Peyer's patch (tissue), 4 donors: Measurements from ENCODE around the gene POGK. TPM values are rescaled to one million over a fixed set of nuclear protein-coding genes. Genes with fewer than 3 reads are reported as not detected.

Experiments used
- DNase-seq, 3 donors: peaks; one replicate each; pipeline ENCODE4 v3.0.0-alpha.2; 2017 to 2019
- H3K27ac ChIP-seq, 4 donors: fragments of 200-600 bp; sonication (generic); one replicate each; pipeline ENCODE4 v1.5.1; 2016 to 2019
- H3K27me3 ChIP-seq, 2 donors: fragments of 200-600 bp; sonication (generic); one replicate each; pipeline ENCODE4 v1.5.1; 2019
- H3K36me3 ChIP-seq, 3 donors: fragments of 200-600 bp; sonication (generic); one replicate each; pipeline ENCODE4 v1.5.1; 2016 to 2019
- H3K4me1 ChIP-seq, 4 donors: fragments of 200-600 bp; sonication (generic); one replicate each; pipeline ENCODE4 v1.5.1; 2016 to 2019
- H3K4me3 ChIP-seq, 4 donors: fragments of 200-600 bp; sonication (generic); 1 replicate in 3 of 4; 2 replicates in 1 of 4; pipeline ENCODE4 v1.5.1; 2016 to 2019; ENCODE audit warnings: mild to moderate bottlenecking in 1 of 4
- H3K9me3 ChIP-seq, 4 donors: fragments of 200-600 bp; sonication (generic); one replicate each; pipeline ENCODE4 v1.5.1; 2016 to 2019; ENCODE audit warnings: mild to moderate bottlenecking in 1 of 4
- POLR2A ChIP-seq, 2 donors: fragments of 450-650 bp; IDR thresholded peaks; one replicate each; pipeline ENCODE4 v1.5.1; 2017; ENCODE audit warnings: antibody characterized with exemption in 2 of 2, mild to moderate bottlenecking in 2 of 2, moderate library complexity in 2 of 2
- total RNA-seq, 4 donors: library from RNA; depleted of rRNA; stranded (reverse); fragments of >200 nt; gene quantifications; one replicate each; pipeline ENCODE4 v1.1.0, GENCODE V29; 2016
- TF ChIP-seq, protein P1 (sequence below), 6 experiments: fragments of 450-650 bp in 4 of 6; fragments of 200-600 bp in 2 of 6; sonication (generic) in 1 of 6; IDR thresholded peaks; one replicate each; pipeline ENCODE4 v1.5.1; 2017 to 2019; ENCODE audit warnings: antibody characterized with exemption in 6 of 6, mild to moderate bottlenecking in 3 of 6, moderate library complexity in 1 of 6

POGK gene
- total RNA-seq, 4 donors from 2014 or later = 14.7 to 40.4 (median 25.0) TPM

DNA sequence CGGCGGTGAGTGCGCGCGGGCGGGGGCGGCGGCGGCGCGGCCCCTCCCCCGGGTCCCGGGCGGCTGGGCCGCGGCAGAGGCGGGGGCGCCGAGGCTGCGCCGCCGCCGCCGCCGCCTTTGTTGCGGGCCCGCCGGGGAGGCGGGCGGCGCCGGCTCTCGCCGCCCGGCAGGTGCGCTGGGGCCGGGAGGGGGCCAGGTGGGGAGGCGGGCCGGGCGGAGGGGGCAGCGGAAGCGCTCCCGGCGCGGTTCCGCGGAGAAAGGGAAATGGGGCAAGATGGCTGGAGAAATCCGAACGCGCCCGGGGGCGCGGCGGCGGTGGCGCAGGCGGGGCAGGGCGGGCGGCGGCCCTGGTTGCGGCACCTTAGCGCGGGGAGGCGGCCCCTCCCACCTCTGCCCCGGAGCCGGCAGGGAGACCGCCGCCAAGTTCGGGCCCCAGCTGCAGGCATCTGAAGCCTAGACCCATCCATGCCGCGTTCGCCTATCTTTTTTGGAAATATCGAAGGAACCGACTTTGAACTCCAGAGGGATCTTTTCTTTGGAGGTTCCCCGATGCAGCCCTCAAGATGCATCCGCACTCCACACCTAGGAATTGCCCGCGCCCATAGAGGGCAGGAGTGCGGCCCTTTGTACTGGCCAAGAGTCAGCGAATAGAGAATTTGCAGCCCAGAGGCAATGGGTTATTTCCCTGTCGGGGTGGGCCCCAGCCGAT is 479 bp downstream of the POGK start:
- H3K27ac ChIP-seq = peak overlapping the region; percentile 84 to 91 (median 88)
- DNase-seq = peak; percentile 42 to 81 (median 79)
- peaks cover 0 to 51% (median 8%) of the 10 kb centered on the region in 4 donors for H3K4me1 ChIP-seq
- H3K4me3 ChIP-seq = peak overlapping the region; percentile 42 to 88 (median 60)
- H3K36me3 ChIP-seq = peaks cover 0 to 38% (median 0%) of the 10 kb centered on the region in 3 donors
- no peaks in the 10 kb centered on the region for H3K9me3 ChIP-seq
- no peak for TF ChIP-seq POLR2A (IDR thresholded peaks at IDR 0.05)
- TF ChIP-seq, protein P1, sequence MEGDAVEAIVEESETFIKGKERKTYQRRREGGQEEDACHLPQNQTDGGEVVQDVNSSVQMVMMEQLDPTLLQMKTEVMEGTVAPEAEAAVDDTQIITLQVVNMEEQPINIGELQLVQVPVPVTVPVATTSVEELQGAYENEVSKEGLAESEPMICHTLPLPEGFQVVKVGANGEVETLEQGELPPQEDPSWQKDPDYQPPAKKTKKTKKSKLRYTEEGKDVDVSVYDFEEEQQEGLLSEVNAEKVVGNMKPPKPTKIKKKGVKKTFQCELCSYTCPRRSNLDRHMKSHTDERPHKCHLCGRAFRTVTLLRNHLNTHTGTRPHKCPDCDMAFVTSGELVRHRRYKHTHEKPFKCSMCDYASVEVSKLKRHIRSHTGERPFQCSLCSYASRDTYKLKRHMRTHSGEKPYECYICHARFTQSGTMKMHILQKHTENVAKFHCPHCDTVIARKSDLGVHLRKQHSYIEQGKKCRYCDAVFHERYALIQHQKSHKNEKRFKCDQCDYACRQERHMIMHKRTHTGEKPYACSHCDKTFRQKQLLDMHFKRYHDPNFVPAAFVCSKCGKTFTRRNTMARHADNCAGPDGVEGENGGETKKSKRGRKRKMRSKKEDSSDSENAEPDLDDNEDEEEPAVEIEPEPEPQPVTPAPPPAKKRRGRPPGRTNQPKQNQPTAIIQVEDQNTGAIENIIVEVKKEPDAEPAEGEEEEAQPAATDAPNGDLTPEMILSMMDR (IDR thresholded peaks at IDR 0.05) = peak in 2 of 6 experiments; percentile 11 to 22
- H3K27me3 ChIP-seq = no peaks in the 10 kb centered on the region

DNA sequence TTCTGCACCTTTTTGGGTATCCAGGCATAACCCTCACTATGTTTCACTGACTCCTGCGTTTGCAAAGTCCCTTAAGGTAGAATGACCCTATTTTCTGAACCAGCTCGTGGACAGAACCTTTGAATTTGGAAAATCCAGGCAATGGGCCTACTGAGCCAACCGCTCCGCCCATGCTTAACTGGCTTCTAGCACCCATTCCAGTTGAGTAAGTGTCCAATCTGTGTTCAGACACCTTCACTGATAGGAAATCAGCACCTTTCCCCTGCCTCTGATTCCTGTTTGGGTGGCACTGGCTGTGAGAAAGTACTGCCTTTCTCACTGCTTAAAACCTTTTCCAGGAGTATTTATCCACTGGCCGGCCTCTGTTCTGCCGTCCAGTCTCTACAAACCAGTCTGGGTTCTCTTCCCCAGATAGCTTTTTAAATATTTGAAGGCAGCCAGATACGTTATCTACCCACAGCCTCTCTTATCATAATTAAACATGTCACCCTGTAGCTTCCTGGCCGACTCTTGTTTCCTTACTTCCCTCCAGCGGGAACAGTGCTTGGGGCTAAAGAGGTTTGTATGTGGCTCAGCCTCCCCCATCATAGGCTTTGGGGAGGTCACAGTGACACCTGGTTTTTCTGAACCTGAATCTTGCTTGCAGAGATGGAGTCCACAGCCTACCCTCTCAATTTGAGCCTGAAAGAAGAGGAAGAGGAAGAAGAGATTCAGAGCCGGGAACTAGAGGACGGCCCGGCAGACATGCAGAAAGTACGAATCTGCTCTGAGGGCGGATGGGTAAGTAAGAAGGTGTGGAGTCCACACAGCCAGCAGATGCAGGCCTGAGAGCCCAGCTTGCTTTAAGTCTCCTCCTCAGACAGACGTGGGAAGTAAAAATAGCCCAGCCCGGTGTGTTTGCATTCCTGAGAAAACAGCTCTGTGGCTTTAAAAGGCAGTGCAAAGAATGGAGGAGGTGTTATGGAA is 1.3 kb downstream of the POGK start:
- Histone ChIP-seq H3K4me3 (peak overlapping the region; percentile 42 to 88 (median 60)), H3K9me3 (no peaks in the 10 kb centered on the region), H3K4me1 (peaks cover 0 to 51% (median 8%) of the 10 kb centered on the region in 4 donors), H3K27me3 (no peaks in the 10 kb centered on the region), H3K36me3 (peaks cover 0 to 43% (median 0%) of the 10 kb centered on the region in 3 donors), H3K27ac (peak overlapping the region; percentile 66 to 91 (median 88))
- no peak for DNase-seq
- TF ChIP-seq, protein P1 (IDR thresholded peaks at IDR 0.05) = no peak
- no peak for TF ChIP-seq POLR2A (IDR thresholded peaks at IDR 0.05)

DNA sequence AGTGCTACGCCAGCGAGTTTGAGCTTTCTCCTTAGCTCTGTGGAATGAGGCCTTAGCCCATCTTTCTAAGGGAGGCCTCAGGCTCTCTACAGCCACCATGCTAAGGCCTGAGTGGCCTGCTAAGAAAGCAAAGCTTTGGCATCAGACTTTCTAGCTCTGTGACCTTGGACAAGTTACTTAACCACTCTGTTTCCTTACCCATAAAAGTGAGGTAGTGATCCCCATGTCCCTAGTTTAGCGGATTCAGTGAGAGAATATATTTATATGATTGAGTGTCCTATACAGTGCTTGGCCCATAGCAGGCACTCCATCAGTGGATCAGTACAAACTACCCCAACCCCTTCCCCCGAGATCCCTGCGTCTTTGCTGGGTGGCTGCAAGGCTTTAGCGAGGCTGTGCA is 4.0 kb downstream of the POGK start:
- no peak for TF ChIP-seq POLR2A (IDR thresholded peaks at IDR 0.05)
- TF ChIP-seq, protein P1 (IDR thresholded peaks at IDR 0.05) = no peak
- Histone ChIP-seq H3K36me3 (peaks cover 0 to 69% (median 0%) of the 10 kb centered on the region in 3 donors), H3K4me1 (peaks cover 0 to 48% (median 8%) of the 10 kb centered on the region in 4 donors), H3K9me3 (no peaks in the 10 kb centered on the region), H3K27ac (no peak overlapping the region), H3K4me3 (no peak overlapping the region), H3K27me3 (no peaks in the 10 kb centered on the region)
- no peak for DNase-seq

DNA sequence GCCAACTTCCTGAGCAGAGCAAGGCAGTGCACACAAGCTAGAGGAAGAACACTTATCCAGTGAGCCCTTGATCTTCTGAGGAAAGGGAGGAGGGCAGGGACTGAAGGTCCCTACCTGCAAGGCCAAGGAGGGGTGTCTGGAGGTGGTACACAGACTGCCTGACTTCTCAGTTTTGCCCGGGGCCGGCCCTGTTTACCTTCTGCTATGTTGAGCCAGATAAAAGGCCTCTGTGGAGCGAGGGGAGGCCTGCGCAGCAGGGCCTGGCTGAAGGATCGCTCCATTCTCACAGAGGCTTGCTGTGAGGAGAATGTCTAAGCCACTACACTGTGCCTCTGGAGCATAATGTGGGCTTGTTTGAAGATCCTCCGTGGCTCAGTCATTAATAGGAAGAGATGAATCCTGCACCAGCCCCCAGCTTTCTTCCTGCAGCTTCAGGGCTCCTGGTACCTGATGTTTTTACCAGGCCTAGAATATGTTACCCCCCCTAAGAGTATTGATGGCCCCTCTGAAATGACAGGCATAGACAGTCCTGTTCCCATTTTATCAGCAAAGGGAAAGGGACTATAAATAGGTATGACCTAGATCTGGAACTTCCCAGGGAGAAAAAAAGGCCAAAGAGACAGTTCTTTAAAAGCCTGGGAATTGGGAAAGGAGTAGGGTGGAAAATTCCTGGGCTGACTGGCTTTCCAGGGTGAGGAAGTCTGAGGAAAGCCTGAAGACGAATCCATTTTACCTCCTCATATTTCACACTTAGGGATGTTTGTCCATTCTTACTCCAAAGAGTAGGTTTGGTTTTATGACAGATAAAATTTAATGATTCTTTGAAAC is 4.7 kb downstream of the POGK start:
- peaks cover 0 to 76% (median 0%) of the 10 kb centered on the region in 3 donors for H3K36me3 ChIP-seq
- no peaks in the 10 kb centered on the region for H3K9me3 ChIP-seq
- H3K4me1 ChIP-seq = peaks cover 0 to 42% (median 8%) of the 10 kb centered on the region in 4 donors
- no peak overlapping the region for H3K4me3 ChIP-seq
- peak overlapping the region in 1 of 4 donors; percentile 17 for H3K27ac ChIP-seq
- DNase-seq = no peak
- TF ChIP-seq POLR2A (IDR thresholded peaks at IDR 0.05) = no peak
- H3K27me3 ChIP-seq = no peaks in the 10 kb centered on the region

DNA sequence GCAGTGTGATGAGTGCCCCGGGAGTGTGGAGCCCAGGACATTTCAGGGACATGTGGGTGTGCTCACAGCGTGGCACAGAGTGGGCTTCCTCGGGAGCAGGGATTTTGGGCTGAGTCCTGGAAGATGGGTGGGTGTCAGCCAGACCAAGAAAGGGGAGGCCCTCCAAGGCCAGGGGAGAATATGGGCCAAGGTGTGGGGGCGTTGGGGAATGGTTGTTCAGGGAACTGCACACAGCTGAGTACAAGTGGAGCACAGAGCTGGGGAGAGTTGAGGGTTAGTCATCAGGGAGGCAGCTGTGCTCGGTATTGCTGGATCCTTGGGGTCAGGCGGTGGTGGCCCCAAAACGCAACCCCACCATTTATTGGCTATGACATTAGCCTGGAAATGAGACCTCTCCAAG is 5.5 kb downstream of the POGK start:
- no peak for DNase-seq
- no peaks in the 10 kb centered on the region for H3K27me3 ChIP-seq
- peak overlapping the region in 1 of 4 donors; percentile 17 for H3K27ac ChIP-seq
- TF ChIP-seq, protein P1 (IDR thresholded peaks at IDR 0.05) = no peak
- TF ChIP-seq POLR2A (IDR thresholded peaks at IDR 0.05) = no peak
- H3K36me3 ChIP-seq = peaks cover 0 to 84% (median 0%) of the 10 kb centered on the region in 3 donors
- no peak overlapping the region for H3K4me3 ChIP-seq
- no peaks in the 10 kb centered on the region for H3K9me3 ChIP-seq
- peaks cover 0 to 42% (median 8%) of the 10 kb centered on the region in 4 donors for H3K4me1 ChIP-seq
